ENCODE results near the gene COG1. TPM values are rescaled to one million over a fixed set of nuclear protein-coding genes. Genes with fewer than 3 reads are reported as not detected.
A peak's percentile ranks its signal among the peaks of the same experiment; 100 is the strongest.

COG1 gene
- total and polyA plus RNA-seq, 9 of the 15 experiments (the other 6 are each of a cell fraction or from before 2014, with no cell fraction given): 9.5 to 26.8 (median 12.9) TPM

DNA sequence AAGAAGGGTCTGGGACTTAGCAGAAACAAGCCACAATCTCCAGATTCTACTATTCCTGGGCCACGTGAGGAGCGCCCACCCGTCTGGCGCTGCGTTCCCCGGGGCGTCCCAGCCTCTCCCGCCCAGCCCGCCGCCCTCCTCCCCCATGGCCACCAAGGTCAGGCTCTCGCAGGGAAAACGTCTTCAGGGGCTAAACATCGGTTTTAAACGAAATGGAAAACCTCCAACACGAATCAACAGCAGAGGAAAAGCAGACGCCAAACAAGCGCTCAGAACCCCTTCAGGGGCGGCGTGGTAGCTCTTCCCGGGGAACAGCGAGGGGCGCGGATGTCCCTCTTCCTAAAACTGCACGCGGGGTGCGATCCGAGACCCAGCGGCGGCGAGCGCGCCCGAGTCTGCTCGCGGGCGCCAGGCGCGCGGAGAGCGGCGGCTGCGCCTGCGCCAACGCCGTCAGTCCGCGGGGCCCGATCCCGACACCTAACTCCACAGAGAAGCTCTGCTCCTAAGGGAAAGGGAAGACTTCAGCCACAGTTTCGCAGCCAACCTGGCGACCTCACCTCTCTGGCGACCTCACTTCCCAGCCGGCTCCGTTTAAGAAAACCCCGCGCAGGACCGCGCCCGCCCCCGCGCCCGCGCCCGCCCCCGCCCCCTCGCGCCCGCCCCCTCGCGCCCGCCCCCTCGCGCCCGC is 505 bp upstream of the COG1 start (continued):
- TF ChIP-seq, protein P1, sequence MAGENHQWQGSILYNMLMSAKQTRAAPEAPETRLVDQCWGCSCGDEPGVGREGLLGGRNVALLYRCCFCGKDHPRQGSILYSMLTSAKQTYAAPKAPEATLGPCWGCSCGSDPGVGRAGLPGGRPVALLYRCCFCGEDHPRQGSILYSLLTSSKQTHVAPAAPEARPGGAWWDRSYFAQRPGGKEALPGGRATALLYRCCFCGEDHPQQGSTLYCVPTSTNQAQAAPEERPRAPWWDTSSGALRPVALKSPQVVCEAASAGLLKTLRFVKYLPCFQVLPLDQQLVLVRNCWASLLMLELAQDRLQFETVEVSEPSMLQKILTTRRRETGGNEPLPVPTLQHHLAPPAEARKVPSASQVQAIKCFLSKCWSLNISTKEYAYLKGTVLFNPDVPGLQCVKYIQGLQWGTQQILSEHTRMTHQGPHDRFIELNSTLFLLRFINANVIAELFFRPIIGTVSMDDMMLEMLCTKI (IDR thresholded peaks at IDR 0.05; ENCODE audit: partially characterized antibody): no peak
- TF ChIP-seq SIN3A (IDR thresholded peaks at IDR 0.05; ENCODE audit: borderline replicate concordance in 2 of 2, control insufficient read depth in 1 of 2, low read depth in 2 of 2, low read length in 2 of 2) (no peak), ZNF134 (CRISPR knock-in tag; conservative IDR thresholded peaks at IDR 0.05) (no peak), SRSF1 (IDR thresholded peaks at IDR 0.05; ENCODE audit: low read depth, low read length) (no peak), ILK (tag; IDR thresholded peaks at IDR 0.05; ENCODE audit: borderline replicate concordance, low read depth) (no peak), HNRNPLL (IDR thresholded peaks at IDR 0.05; ENCODE audit: low read depth, low read length, poor library complexity, severe bottlenecking) (peak; percentile 38), FOXK1 (CRISPR knock-in tag; IDR thresholded peaks at IDR 0.05; ENCODE audit: borderline replicate concordance) (no peak), KLF13 (tag; IDR thresholded peaks at IDR 0.05; ENCODE audit: borderline replicate concordance, low read depth) (no peak), ZNF644 (tag; IDR thresholded peaks at IDR 0.05; ENCODE audit: low read depth) (no peak), NFE2 (IDR thresholded peaks at IDR 0.05; ENCODE audit: low read depth) (no peak), BACH1 (tag; IDR thresholded peaks at IDR 0.05) (no peak), GATAD2A (IDR thresholded peaks at IDR 0.05) (no peak), ZNF445 (CRISPR knock-in tag; IDR thresholded peaks at IDR 0.05; ENCODE audit: low read depth) (no peak), RFX1 (IDR thresholded peaks at IDR 0.05) (no peak), NFATC3 (IDR thresholded peaks at IDR 0.05) (no peak), TAF7 (tag; IDR thresholded peaks at IDR 0.05) (no peak), U2AF2 (optimal IDR thresholded peaks at IDR 0.05; ENCODE audit: low read depth, low read length) (no peak)
- TF ChIP-seq, protein P2, sequence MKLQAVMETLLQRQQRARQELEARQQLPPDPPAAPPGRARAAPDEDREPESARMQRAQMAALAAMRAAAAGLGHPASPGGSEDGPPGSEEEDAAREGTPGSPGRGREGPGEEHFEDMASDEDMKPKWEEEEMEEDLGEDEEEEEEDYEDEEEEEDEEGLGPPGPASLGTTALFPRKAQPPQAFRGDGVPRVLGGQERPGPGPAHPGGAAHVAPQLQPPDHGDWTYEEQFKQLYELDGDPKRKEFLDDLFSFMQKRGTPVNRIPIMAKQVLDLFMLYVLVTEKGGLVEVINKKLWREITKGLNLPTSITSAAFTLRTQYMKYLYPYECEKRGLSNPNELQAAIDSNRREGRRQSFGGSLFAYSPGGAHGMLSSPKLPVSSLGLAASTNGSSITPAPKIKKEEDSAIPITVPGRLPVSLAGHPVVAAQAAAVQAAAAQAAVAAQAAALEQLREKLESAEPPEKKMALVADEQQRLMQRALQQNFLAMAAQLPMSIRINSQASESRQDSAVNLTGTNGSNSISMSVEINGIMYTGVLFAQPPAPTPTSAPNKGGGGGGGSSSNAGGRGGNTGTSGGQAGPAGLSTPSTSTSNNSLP (IDR thresholded peaks at IDR 0.05; ENCODE audit: borderline replicate concordance, low read depth, low read length): no peak
- TF ChIP-seq, protein P3, sequence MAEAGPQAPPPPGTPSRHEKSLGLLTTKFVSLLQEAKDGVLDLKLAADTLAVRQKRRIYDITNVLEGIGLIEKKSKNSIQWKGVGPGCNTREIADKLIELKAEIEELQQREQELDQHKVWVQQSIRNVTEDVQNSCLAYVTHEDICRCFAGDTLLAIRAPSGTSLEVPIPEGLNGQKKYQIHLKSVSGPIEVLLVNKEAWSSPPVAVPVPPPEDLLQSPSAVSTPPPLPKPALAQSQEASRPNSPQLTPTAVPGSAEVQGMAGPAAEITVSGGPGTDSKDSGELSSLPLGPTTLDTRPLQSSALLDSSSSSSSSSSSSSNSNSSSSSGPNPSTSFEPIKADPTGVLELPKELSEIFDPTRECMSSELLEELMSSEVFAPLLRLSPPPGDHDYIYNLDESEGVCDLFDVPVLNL (CRISPR knock-in tag; IDR thresholded peaks at IDR 0.05; ENCODE audit: low read depth): no peak
- TF ChIP-seq, protein P4, sequence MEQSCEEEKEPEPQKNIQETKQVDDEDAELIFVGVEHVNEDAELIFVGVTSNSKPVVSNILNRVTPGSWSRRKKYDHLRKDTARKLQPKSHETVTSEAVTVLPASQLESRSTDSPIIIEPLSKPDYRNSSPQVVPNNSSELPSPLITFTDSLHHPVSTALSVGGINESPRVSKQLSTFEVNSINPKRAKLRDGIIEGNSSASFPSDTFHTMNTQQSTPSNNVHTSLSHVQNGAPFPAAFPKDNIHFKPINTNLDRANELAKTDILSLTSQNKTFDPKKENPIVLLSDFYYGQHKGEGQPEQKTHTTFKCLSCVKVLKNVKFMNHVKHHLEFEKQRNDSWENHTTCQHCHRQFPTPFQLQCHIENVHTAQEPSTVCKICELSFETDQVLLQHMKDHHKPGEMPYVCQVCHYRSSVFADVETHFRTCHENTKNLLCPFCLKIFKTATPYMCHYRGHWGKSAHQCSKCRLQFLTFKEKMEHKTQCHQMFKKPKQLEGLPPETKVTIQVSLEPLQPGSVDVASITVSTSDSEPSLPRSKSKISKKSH (CRISPR knock-in tag; IDR thresholded peaks at IDR 0.05): no peak

All from K562 (cell line).